KMS-11 (cell line): ENCODE data around the gene GMPPA.

Source experiments
- H2AFZ ChIP-seq: fragments of 200-600 bp; sonication (generic); 2 replicates; pipeline ENCODE4 v1.6.1; 2016; ENCODE audit warnings: antibody characterized with exemption, mixed run types, low read depth
- H3K27ac ChIP-seq: fragments of 200-600 bp; sonication (generic); 2 replicates; pipeline ENCODE4 v1.6.1; 2016; ENCODE audit warnings: mild to moderate bottlenecking, mixed run types
- H3K27me3 ChIP-seq: fragments of 200-600 bp; sonication (generic); 2 replicates; pipeline ENCODE4 v1.6.1; 2017; ENCODE audit warnings: mild to moderate bottlenecking, low read depth, mixed run types, moderate library complexity; ENCODE audit not compliant: insufficient read depth
- H3K36me3 ChIP-seq: fragments of 200-600 bp; sonication (generic); 2 replicates; pipeline ENCODE4 v1.6.1; 2017; ENCODE audit warnings: mild to moderate bottlenecking, mixed run types; ENCODE audit not compliant: insufficient read depth
- H3K4me1 ChIP-seq: fragments of 200-600 bp; sonication (generic); 2 replicates; pipeline ENCODE4 v1.6.1; 2016; ENCODE audit warnings: mild to moderate bottlenecking, low read depth, mixed run types; ENCODE audit not compliant: poor library complexity, severe bottlenecking
- H3K4me2 ChIP-seq: fragments of 200-600 bp; sonication (generic); 2 replicates; pipeline ENCODE4 v1.7.0; 2016; ENCODE audit warnings: mild to moderate bottlenecking, mixed run types
- H3K4me3 ChIP-seq: fragments of 200-600 bp; sonication (generic); IDR thresholded peaks from 2 replicates; pipeline ENCODE4 v1.6.1; 2017; ENCODE audit warnings: low read depth, low read length, mixed read lengths; ENCODE audit not compliant: insufficient read depth
- H3K79me2 ChIP-seq: fragments of 200-600 bp; sonication (generic); 2 replicates; pipeline ENCODE4 v1.6.1; 2016; ENCODE audit warnings: low read depth, mixed run types; ENCODE audit not compliant: insufficient read depth
- H3K9ac ChIP-seq: fragments of 200-600 bp; sonication (generic); 2 replicates; pipeline ENCODE4 v1.6.1; 2016; ENCODE audit warnings: mild to moderate bottlenecking, mixed run types
- H4K20me1 ChIP-seq: fragments of 200-600 bp; sonication (generic); 2 replicates; pipeline ENCODE4 v1.6.1; 2016; ENCODE audit warnings: mild to moderate bottlenecking, mixed run types; ENCODE audit not compliant: insufficient read depth
- CTCF ChIP-seq: fragments of 200-600 bp; sonication (generic); conservative IDR thresholded peaks from 2 replicates; pipeline ENCODE4 v1.6.1; 2017; ENCODE audit warnings: low read depth, mild to moderate bottlenecking, antibody characterized with exemption, low read length, moderate library complexity, mixed read lengths

Gene GMPPA

GRCh38 chr2:219462349-219462748 lies 36.3 kb upstream of the GMPPA start:
- no peaks in the 10 kb centered on the region for H4K20me1 ChIP-seq
- no peak overlapping the region for H3K4me3 ChIP-seq
- H3K4me2 ChIP-seq, result no peak overlapping the region
- no peaks in the 10 kb centered on the region; the same call in 1 of the 2 replicates for H3K27me3 ChIP-seq
- H3K4me1 ChIP-seq, result no peaks in the 10 kb centered on the region
- H3K9ac ChIP-seq, result no peak overlapping the region
- H3K36me3 ChIP-seq, result no peaks in the 10 kb centered on the region
- no peak overlapping the region for H3K27ac ChIP-seq
- no peak for TF ChIP-seq CTCF
- H2AFZ ChIP-seq, result no peak overlapping the region
- H3K79me2 ChIP-seq, result no peaks in the 10 kb centered on the region

- no peak for TF ChIP-seq CTCF
- Histone ChIP-seq H3K27ac (no peak overlapping the region), H3K4me1 (no peaks in the 10 kb centered on the region), H3K9ac (no peak overlapping the region), H2AFZ (no peak overlapping the region), H3K79me2 (no peaks in the 10 kb centered on the region), H3K4me3 (no peak overlapping the region), H3K4me2 (no peak overlapping the region), H3K36me3 (no peaks in the 10 kb centered on the region), H3K27me3 (no peaks in the 10 kb centered on the region; the same call in 1 of the 2 replicates), H4K20me1 (no peaks in the 10 kb centered on the region)
These were observed 34.2 kb upstream of the GMPPA start for GRCh38 chr2:219464286-219465032.

- no peak overlapping the region for H2AFZ ChIP-seq
- no peak overlapping the region for H3K4me3 ChIP-seq
- peaks cover 3% of the 10 kb centered on the region; the same call in 1 of the 2 replicates for H3K27me3 ChIP-seq
- H3K79me2 ChIP-seq, result no peaks in the 10 kb centered on the region
- H3K36me3 ChIP-seq, result no peaks in the 10 kb centered on the region
- no peak overlapping the region for H3K4me2 ChIP-seq
- TF ChIP-seq CTCF, result no peak
- no peaks in the 10 kb centered on the region for H3K4me1 ChIP-seq
- no peaks in the 10 kb centered on the region for H4K20me1 ChIP-seq
- no peak overlapping the region for H3K9ac ChIP-seq
- no peak overlapping the region for H3K27ac ChIP-seq
These were observed 32.8 kb upstream of the GMPPA start for GRCh38 chr2:219465659-219466561.

- no peak overlapping the region for H3K9ac ChIP-seq
- no peak overlapping the region for H3K4me2 ChIP-seq
- TF ChIP-seq CTCF, result no peak
These were observed 31.6 kb upstream of the GMPPA start for GRCh38 chr2:219466816-219467735.

More at GRCh38 chr2:219466816-219467735, 31.6 kb upstream of the GMPPA start:
- H3K79me2 ChIP-seq, result no peaks in the 10 kb centered on the region
- peaks cover 12% of the 10 kb centered on the region for H3K27me3 ChIP-seq
- no peak overlapping the region for H3K4me3 ChIP-seq
- no peaks in the 10 kb centered on the region for H3K36me3 ChIP-seq
- H3K4me1 ChIP-seq, result no peaks in the 10 kb centered on the region
- no peak overlapping the region for H3K27ac ChIP-seq
- H4K20me1 ChIP-seq, result no peaks in the 10 kb centered on the region
- H2AFZ ChIP-seq, result no peak overlapping the region
